ENCODE measurements around the gene ENO4. TPM values are rescaled to one million over a fixed set of nuclear protein-coding genes. Genes with fewer than 3 reads are reported as not detected.

ENO4 gene
- polyA plus RNA-seq, 3 donors, result not detected

GRCh38 chr10:116919706-116920105 lies 70.4 kb downstream of the ENO4 start:
- peak overlapping the region in 1 of 7 donors; percentile 56 for H3K27ac Mint-ChIP-seq
- 100% methylated on average over 1 of the region's 2 CpGs for WGBS (ENCODE audit: insufficient coverage)
- no peak for DNase-seq
- peaks cover 7% of the 10 kb centered on the region for H3K4me1 Mint-ChIP-seq
- Histone ChIP-seq H3K36me3 (replicated peaks in 1 of 2; ENCODE audit: control insufficient read depth in 1 of 2, insufficient read depth in 2 of 2, low read length in 2 of 2) (peaks cover 53 to 92% of the 10 kb centered on the region in 2 donors), H3K9ac (ENCODE audit: insufficient read depth, low read length, poor library complexity, severe bottlenecking) (no peak overlapping the region), H3K4me3 (replicated peaks in 1 of 3; ENCODE audit: low read depth in 2 of 3, low read length in 3 of 3) (no peak overlapping the region), H3K4me2 (replicated peaks; ENCODE audit: extremely low read depth, low read length, poor library complexity, severe bottlenecking) (no peak overlapping the region), H4K20me1 (ENCODE audit: insufficient read depth, low read length) (no peaks in the 10 kb centered on the region), H3K27me3 (ENCODE audit: control insufficient read depth in 2 of 2, insufficient read depth in 2 of 2, low read length in 2 of 2) (no peaks in the 10 kb centered on the region), H3K4me1 (ENCODE audit: control insufficient read depth in 1 of 2, insufficient read depth in 2 of 2, low read length in 2 of 2) (peaks cover 0 to under 1% of the 10 kb centered on the region in 2 donors), H3K9me3 (replicated peaks in 1 of 2; ENCODE audit: control insufficient read depth in 1 of 2, insufficient read depth in 1 of 2, low read length in 2 of 2) (no peaks in the 10 kb centered on the region), H3K79me2 (ENCODE audit: insufficient read depth, low read length) (no peaks in the 10 kb centered on the region), H3K27ac (ENCODE audit: low read depth in 1 of 2, low read length in 2 of 2) (no peak overlapping the region), H2AFZ (ENCODE audit: insufficient read depth, low read depth, low read length, poor library complexity, severe bottlenecking) (no peak overlapping the region)
- H3K9me3 Mint-ChIP-seq, result no peaks in the 10 kb centered on the region
- no peak overlapping the region for H3K4me3 Mint-ChIP-seq
- peaks cover 57 to 74% of the 10 kb centered on the region in 2 donors for H3K36me3 Mint-ChIP-seq
- peaks cover 0 to 2% (median 0%) of the 10 kb centered on the region in 3 donors for H3K27me3 Mint-ChIP-seq (ENCODE audit: low read depth in 3 of 3)
- intact Hi-C loops (cut with micrococcal nuclease), result no loop called here
- no peak for TF ChIP-seq CTCF (IDR thresholded peaks at IDR 0.05)

DNA sequence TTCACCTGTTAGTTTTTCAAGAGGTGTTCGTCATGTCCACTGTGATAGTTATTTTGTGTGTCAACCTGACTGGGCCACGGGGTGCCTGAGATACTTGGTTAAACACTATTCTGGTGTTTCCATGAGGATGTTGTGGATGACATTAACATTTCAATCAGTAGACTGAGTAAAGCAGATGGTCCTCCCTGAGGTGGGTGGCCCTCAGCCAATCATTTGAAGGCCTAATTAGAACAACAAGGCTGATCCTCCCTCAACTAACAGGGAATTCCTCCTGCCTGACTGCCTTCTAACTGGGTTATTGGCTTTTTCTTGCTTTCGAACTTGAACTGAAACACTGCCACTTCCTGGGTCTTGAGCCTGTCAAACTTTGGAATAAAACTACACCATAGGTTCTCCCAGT lies 75.8 kb downstream of the ENO4 start:
- no peak for TF ChIP-seq CTCF (IDR thresholded peaks at IDR 0.05)
- no peaks in the 10 kb centered on the region for H3K4me1 ChIP-seq (ENCODE audit: control insufficient read depth in 1 of 2, insufficient read depth in 2 of 2, low read length in 2 of 2)
- H3K4me1 Mint-ChIP-seq, result no peaks in the 10 kb centered on the region
- no peak overlapping the region for H3K27ac Mint-ChIP-seq
- no peaks in the 10 kb centered on the region for H3K27me3 ChIP-seq (ENCODE audit: control insufficient read depth in 2 of 2, insufficient read depth in 2 of 2, low read length in 2 of 2)
- no peak overlapping the region for H3K4me3 ChIP-seq (replicated peaks in 1 of 3; ENCODE audit: low read depth in 2 of 3, low read length in 3 of 3)
- DNase-seq, result no peak
- no peak overlapping the region for H3K9ac ChIP-seq (ENCODE audit: insufficient read depth, low read length, poor library complexity, severe bottlenecking)
- H3K27me3 Mint-ChIP-seq (ENCODE audit: low read depth in 3 of 3), result peaks cover 0 to 2% (median 0%) of the 10 kb centered on the region in 3 donors
- WGBS (ENCODE audit: insufficient coverage), result 100% methylated on average over 1 of the region's 3 CpGs
- H2AFZ ChIP-seq (ENCODE audit: insufficient read depth, low read depth, low read length, poor library complexity, severe bottlenecking), result no peak overlapping the region
- no peak overlapping the region for H3K4me2 ChIP-seq (replicated peaks; ENCODE audit: extremely low read depth, low read length, poor library complexity, severe bottlenecking)
- H3K9me3 ChIP-seq (replicated peaks in 1 of 2; ENCODE audit: control insufficient read depth in 1 of 2, insufficient read depth in 1 of 2, low read length in 2 of 2), result no peaks in the 10 kb centered on the region
- H3K27ac ChIP-seq (ENCODE audit: low read depth in 1 of 2, low read length in 2 of 2), result no peak overlapping the region
- H4K20me1 ChIP-seq (ENCODE audit: insufficient read depth, low read length), result no peaks in the 10 kb centered on the region
- intact Hi-C loops (cut with micrococcal nuclease), result no loop called here
- no peaks in the 10 kb centered on the region for H3K9me3 Mint-ChIP-seq
- no peak overlapping the region for H3K4me3 Mint-ChIP-seq
- peaks cover 70 to 95% of the 10 kb centered on the region in 2 donors for H3K36me3 ChIP-seq (replicated peaks in 1 of 2; ENCODE audit: control insufficient read depth in 1 of 2, insufficient read depth in 2 of 2, low read length in 2 of 2)
- no peaks in the 10 kb centered on the region for H3K79me2 ChIP-seq (ENCODE audit: insufficient read depth, low read length)
- peaks cover 58 to 74% of the 10 kb centered on the region in 2 donors for H3K36me3 Mint-ChIP-seq
